ENCODE data around the gene CISD1.

DNA sequence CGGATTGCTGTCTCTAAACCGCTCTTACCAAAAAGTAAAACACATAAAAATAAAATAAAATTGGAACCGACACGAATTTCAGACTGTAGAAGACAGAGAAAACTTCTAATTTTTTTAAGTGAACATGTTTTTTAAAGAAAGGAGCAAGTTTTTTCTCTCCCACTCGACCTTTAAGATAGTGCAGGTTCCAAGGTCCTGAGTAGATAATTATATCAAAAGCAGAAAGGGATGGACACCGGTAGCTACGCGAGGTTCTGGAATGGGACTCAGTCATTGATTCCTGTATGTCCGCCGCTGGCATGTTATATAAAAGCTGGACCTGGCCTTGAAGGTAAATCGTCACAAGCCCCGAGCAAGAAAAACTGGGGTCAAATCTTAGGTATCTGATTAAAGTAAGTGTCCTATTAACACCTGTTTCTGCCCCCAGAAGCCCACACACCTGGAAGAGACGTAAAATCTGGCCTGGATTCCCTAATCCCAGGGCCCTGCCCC, 462 bp upstream of the CISD1 start:
- TF ChIP-seq TAF1 (IDR thresholded peaks at IDR 0.05; ENCODE audit: borderline replicate concordance, insufficient read depth, low read length) (no peak), POLR2AphosphoS5 (IDR thresholded peaks at IDR 0.05; ENCODE audit: low read depth, low read length) (no peak), SIN3A (IDR thresholded peaks at IDR 0.05; ENCODE audit: borderline replicate concordance, insufficient read depth, low read length) (no peak), FOXP2 (optimal IDR thresholded peaks at IDR 0.05; ENCODE audit: borderline replicate concordance, extremely low read depth, extremely low read length, insufficient read depth) (no peak)
- TF ChIP-seq, protein P1, sequence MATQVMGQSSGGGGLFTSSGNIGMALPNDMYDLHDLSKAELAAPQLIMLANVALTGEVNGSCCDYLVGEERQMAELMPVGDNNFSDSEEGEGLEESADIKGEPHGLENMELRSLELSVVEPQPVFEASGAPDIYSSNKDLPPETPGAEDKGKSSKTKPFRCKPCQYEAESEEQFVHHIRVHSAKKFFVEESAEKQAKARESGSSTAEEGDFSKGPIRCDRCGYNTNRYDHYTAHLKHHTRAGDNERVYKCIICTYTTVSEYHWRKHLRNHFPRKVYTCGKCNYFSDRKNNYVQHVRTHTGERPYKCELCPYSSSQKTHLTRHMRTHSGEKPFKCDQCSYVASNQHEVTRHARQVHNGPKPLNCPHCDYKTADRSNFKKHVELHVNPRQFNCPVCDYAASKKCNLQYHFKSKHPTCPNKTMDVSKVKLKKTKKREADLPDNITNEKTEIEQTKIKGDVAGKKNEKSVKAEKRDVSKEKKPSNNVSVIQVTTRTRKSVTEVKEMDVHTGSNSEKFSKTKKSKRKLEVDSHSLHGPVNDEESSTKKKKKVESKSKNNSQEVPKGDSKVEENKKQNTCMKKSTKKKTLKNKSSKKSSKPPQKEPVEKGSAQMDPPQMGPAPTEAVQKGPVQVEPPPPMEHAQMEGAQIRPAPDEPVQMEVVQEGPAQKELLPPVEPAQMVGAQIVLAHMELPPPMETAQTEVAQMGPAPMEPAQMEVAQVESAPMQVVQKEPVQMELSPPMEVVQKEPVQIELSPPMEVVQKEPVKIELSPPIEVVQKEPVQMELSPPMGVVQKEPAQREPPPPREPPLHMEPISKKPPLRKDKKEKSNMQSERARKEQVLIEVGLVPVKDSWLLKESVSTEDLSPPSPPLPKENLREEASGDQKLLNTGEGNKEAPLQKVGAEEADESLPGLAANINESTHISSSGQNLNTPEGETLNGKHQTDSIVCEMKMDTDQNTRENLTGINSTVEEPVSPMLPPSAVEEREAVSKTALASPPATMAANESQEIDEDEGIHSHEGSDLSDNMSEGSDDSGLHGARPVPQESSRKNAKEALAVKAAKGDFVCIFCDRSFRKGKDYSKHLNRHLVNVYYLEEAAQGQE (IDR thresholded peaks at IDR 0.05; ENCODE audit: insufficient read depth in 1 of 2, low read depth in 2 of 2, low read length in 2 of 2), result no peak
